ENCODE measurements around the gene CPE.

DNA sequence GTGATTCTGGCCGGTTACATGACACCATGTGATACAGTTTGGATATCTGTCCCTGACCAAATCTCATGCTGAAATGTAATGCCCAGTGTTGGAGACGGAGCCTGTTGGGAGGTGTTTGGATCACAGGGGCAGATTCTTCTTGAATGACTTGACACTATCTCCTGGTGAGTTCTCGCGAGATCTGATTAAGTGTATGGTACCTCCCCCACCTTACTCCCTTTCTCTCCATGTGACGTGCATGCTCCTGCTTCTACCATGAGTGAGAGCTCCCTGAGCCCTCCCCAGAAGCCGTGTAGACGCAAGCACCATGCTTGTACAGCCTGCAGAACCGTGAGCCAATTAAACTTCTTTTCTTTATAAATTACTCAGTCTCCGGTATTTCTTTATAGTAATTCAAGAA, 23.6 kb downstream of the CPE start:
- no peak for TF ChIP-seq RAD21 (IDR thresholded peaks at IDR 0.05)
- TF ChIP-seq FOXA1 (IDR thresholded peaks at IDR 0.05) = no peak
